ENCODE results near the gene CFAP99. TPM values are rescaled to one million over a fixed set of nuclear protein-coding genes. Genes with fewer than 3 reads are reported as not detected.

Gene CFAP99
- total and polyA plus RNA-seq, 2 of the 8 experiments (the other 6 are each of a cell fraction or from before 2014, with no cell fraction given) = not detected

GRCh38 chr4:2426069-2426397 is 7.3 kb downstream of the CFAP99 start (continued):
- TF ChIP-seq, protein P1, sequence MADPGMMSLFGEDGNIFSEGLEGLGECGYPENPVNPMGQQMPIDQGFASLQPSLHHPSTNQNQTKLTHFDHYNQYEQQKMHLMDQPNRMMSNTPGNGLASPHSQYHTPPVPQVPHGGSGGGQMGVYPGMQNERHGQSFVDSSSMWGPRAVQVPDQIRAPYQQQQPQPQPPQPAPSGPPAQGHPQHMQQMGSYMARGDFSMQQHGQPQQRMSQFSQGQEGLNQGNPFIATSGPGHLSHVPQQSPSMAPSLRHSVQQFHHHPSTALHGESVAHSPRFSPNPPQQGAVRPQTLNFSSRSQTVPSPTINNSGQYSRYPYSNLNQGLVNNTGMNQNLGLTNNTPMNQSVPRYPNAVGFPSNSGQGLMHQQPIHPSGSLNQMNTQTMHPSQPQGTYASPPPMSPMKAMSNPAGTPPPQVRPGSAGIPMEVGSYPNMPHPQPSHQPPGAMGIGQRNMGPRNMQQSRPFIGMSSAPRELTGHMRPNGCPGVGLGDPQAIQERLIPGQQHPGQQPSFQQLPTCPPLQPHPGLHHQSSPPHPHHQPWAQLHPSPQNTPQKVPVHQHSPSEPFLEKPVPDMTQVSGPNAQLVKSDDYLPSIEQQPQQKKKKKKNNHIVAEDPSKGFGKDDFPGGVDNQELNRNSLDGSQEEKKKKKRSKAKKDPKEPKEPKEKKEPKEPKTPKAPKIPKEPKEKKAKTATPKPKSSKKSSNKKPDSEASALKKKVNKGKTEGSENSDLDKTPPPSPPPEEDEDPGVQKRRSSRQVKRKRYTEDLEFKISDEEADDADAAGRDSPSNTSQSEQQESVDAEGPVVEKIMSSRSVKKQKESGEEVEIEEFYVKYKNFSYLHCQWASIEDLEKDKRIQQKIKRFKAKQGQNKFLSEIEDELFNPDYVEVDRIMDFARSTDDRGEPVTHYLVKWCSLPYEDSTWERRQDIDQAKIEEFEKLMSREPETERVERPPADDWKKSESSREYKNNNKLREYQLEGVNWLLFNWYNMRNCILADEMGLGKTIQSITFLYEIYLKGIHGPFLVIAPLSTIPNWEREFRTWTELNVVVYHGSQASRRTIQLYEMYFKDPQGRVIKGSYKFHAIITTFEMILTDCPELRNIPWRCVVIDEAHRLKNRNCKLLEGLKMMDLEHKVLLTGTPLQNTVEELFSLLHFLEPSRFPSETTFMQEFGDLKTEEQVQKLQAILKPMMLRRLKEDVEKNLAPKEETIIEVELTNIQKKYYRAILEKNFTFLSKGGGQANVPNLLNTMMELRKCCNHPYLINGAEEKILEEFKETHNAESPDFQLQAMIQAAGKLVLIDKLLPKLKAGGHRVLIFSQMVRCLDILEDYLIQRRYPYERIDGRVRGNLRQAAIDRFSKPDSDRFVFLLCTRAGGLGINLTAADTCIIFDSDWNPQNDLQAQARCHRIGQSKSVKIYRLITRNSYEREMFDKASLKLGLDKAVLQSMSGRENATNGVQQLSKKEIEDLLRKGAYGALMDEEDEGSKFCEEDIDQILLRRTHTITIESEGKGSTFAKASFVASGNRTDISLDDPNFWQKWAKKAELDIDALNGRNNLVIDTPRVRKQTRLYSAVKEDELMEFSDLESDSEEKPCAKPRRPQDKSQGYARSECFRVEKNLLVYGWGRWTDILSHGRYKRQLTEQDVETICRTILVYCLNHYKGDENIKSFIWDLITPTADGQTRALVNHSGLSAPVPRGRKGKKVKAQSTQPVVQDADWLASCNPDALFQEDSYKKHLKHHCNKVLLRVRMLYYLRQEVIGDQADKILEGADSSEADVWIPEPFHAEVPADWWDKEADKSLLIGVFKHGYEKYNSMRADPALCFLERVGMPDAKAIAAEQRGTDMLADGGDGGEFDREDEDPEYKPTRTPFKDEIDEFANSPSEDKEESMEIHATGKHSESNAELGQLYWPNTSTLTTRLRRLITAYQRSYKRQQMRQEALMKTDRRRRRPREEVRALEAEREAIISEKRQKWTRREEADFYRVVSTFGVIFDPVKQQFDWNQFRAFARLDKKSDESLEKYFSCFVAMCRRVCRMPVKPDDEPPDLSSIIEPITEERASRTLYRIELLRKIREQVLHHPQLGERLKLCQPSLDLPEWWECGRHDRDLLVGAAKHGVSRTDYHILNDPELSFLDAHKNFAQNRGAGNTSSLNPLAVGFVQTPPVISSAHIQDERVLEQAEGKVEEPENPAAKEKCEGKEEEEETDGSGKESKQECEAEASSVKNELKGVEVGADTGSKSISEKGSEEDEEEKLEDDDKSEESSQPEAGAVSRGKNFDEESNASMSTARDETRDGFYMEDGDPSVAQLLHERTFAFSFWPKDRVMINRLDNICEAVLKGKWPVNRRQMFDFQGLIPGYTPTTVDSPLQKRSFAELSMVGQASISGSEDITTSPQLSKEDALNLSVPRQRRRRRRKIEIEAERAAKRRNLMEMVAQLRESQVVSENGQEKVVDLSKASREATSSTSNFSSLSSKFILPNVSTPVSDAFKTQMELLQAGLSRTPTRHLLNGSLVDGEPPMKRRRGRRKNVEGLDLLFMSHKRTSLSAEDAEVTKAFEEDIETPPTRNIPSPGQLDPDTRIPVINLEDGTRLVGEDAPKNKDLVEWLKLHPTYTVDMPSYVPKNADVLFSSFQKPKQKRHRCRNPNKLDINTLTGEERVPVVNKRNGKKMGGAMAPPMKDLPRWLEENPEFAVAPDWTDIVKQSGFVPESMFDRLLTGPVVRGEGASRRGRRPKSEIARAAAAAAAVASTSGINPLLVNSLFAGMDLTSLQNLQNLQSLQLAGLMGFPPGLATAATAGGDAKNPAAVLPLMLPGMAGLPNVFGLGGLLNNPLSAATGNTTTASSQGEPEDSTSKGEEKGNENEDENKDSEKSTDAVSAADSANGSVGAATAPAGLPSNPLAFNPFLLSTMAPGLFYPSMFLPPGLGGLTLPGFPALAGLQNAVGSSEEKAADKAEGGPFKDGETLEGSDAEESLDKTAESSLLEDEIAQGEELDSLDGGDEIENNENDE (IDR thresholded peaks at IDR 0.05; ENCODE audit: insufficient replicate concordance, low read length) = no peak
- TF ChIP-seq HDAC6 (IDR thresholded peaks at IDR 0.05; ENCODE audit: low read depth, low read length) = no peak
- TF ChIP-seq EP300 (IDR thresholded peaks at IDR 0.05; ENCODE audit: borderline replicate concordance in 1 of 2, low read depth in 2 of 2, low read length in 2 of 2) = no peak
- no peak for TF ChIP-seq SIN3A (conservative IDR thresholded peaks at IDR 0.05 in 1 of 2, IDR thresholded peaks at IDR 0.05 in 1 of 2; ENCODE audit: low read depth in 1 of 2, low read length in 2 of 2)
- no peak for TF ChIP-seq KDM5A (IDR thresholded peaks at IDR 0.05; ENCODE audit: low read length)
- TF ChIP-seq SP2 (IDR thresholded peaks at IDR 0.05; ENCODE audit: low read length) = no peak
- TF ChIP-seq SP1 (IDR thresholded peaks at IDR 0.05; ENCODE audit: low read depth, low read length) = no peak
- TF ChIP-seq GABPA (IDR thresholded peaks at IDR 0.05; ENCODE audit: borderline replicate concordance, insufficient read depth, low read length) = no peak
- TF ChIP-seq ATF3 (IDR thresholded peaks at IDR 0.05; ENCODE audit: insufficient read depth, low read depth, low read length) = no peak

Measured in H1 (cell line).